K562 (cell line): Measurements from ENCODE around the gene PRKAR1B. TPM values are rescaled to one million over a fixed set of nuclear protein-coding genes. Genes with fewer than 3 reads are reported as not detected.
A peak's percentile ranks its signal among the peaks of the same experiment; 100 is the strongest.

Experiments
- CREM ChIP-seq: IDR thresholded peaks from 2 replicates; pipeline ENCODE4 v1.6.1; 2014; ENCODE audit warnings: antibody characterized with exemption, low read depth
- E2F6 ChIP-seq, 2 experiments: IDR thresholded peaks; 2 replicates each; pipeline ENCODE4 v1.6.1; 2011; ENCODE audit warnings: borderline replicate concordance in 1 of 2, control low read depth in 1 of 2, low read depth in 1 of 2, low read length in 1 of 2, mild to moderate bottlenecking in 1 of 2, mixed read lengths in 1 of 2, moderate library complexity in 1 of 2; ENCODE audit not compliant: insufficient read depth in 1 of 2, insufficient read length in 1 of 2, poor library complexity in 1 of 2, severe bottlenecking in 1 of 2; ENCODE audit errors: extremely low read depth in 1 of 2
- ESRRB ChIP-seq: fragments of 250-450 bp; sonication (Bioruptor Pico); IDR thresholded peaks from 2 replicates; pipeline ENCODE4 v1.5.0; 2020; ENCODE audit warnings: mild to moderate bottlenecking, moderate library complexity, borderline replicate concordance
- EWSR1 ChIP-seq: fragments of 450-650 bp; IDR thresholded peaks from 2 replicates; pipeline ENCODE4 v1.6.1; 2018; ENCODE audit warnings: borderline replicate concordance, mild to moderate bottlenecking, low read depth, moderate library complexity; ENCODE audit not compliant: partially characterized antibody
- PML ChIP-seq: IDR thresholded peaks from 2 replicates; pipeline ENCODE4 v1.6.1; 2012; ENCODE audit warnings: low read length, inconsistent platforms
- RBFOX2 ChIP-seq: fragments of 200-400 bp; formaldehyde crosslinking; IDR thresholded peaks from 2 replicates; pipeline ENCODE4 v1.6.1; 2017; ENCODE audit warnings: low read depth, mild to moderate bottlenecking, low read length, moderate library complexity
- REST ChIP-seq, 2 experiments: fragments of 450-650 bp; formaldehyde crosslinking in 1 of 2; IDR thresholded peaks; 2 replicates each; pipeline versions ENCODE4 v1.4.0 to v1.6.1; 2014 to 2020; ENCODE audit warnings: mild to moderate bottlenecking in 2 of 2, borderline replicate concordance in 1 of 2, low read depth in 1 of 2
- ZBTB2 ChIP-seq: fragments of 450-650 bp; IDR thresholded peaks from 2 replicates; pipeline ENCODE4 v1.6.1; 2016; ENCODE audit warnings: antibody characterized with exemption
- ZNF12 ChIP-seq: sonication (generic); formaldehyde crosslinking; IDR thresholded peaks from 2 replicates; pipeline ENCODE4 v1.4.0; 2020; ENCODE audit warnings: mild to moderate bottlenecking, missing genetic modification reagents
- ZNF609 ChIP-seq: sonication (generic); formaldehyde crosslinking; IDR thresholded peaks from 2 replicates; pipeline ENCODE4 v1.8.1; 2023; ENCODE audit warnings: missing genetic modification reagents, mild to moderate bottlenecking, borderline replicate concordance
- polyA plus RNA-seq, 8 experiments: library from polyadenylated mRNA; depleted of rRNA in 4 of 8; stranded (reverse) in 5 of 8; unstranded in 3 of 8; fragments of >200 nt; fragmentation: Nextera tagmentation in 2 of 8; fragmentation: Illumina TruSeq in 1 of 8; extraction: Ambion mirVana in 2 of 8; extraction: Trizol in 1 of 8; gene quantifications; 2 replicates each; pipeline versions ENCODE4 v1.2.1 to v1.2.3, GENCODE V29; 2011 to 2014; ENCODE audit warnings: inconsistent platforms in 1 of 8, missing spikeins in 1 of 8
- total RNA-seq, 7 experiments: library from RNA; depleted of rRNA in 6 of 7; stranded (reverse); fragments of >200 nt in 6 of 7; fragmentation: Illumina TruSeq in 2 of 7; extraction: Trizol in 2 of 7; gene quantifications; 2 replicates each; pipeline versions ENCODE4 v1.2.1 to v1.2.3, GENCODE V29; 2011 to 2021; ENCODE audit warnings: low replicate concordance in 1 of 7

Gene PRKAR1B
- total and polyA plus RNA-seq, 9 of the 15 experiments (the other 6 are each of a cell fraction or from before 2014, with no cell fraction given) = 0.99 to 30.5 (median 12.7) TPM

GRCh38 chr7:604884-605531 is 122.1 kb downstream of the PRKAR1B start (continued):
- TF ChIP-seq ZNF609 (CRISPR knock-in tag) = no peak; the same call in 1 of the 2 replicates
- TF ChIP-seq RBFOX2 = peak; percentile 80
- no peak for TF ChIP-seq EWSR1
- peak in 1 of 2 experiments; percentile 52 for TF ChIP-seq E2F6 (IDR thresholded peaks at IDR 0.05; ENCODE audit: borderline replicate concordance in 1 of 2, extremely low read depth in 1 of 2, insufficient read depth in 1 of 2, insufficient read length in 1 of 2, low read depth in 1 of 2, low read length in 1 of 2, poor library complexity in 1 of 2, severe bottlenecking in 1 of 2)
- TF ChIP-seq ZBTB2 = no peak
- TF ChIP-seq ESRRB (CRISPR knock-in tag) = no peak
- TF ChIP-seq ZNF12 (CRISPR knock-in tag) = peak; percentile 36; the same call in 1 of the 2 replicates
- TF ChIP-seq REST (IDR thresholded peaks at IDR 0.05; ENCODE audit: borderline replicate concordance) = 0 out of 2 replicates have a peak, but pooled peaks have one; percentile 2
- TF ChIP-seq REST (CRISPR knock-in tag; IDR thresholded peaks at IDR 0.05; ENCODE audit: low read depth) = no peak
- TF ChIP-seq CREM = peak; percentile 57
- TF ChIP-seq PML = no peak
